HG03196 (cell line): ENCODE results near the gene GSTM3.
"Not testable (repeated sequence)": the region's sequence is repeated elsewhere in the genome, so short reads cannot be mapped to it uniquely, and the experiment has no call there.

Experiments used
- ATAC-seq: cut with Tn5 transposase; IDR thresholded peaks from one replicate; pipeline ENCODE4 v1.9.1; 2021; ENCODE audit not compliant: unreplicated experiment

GSTM3 gene

GRCh38 chr1:109762821-109763645 lies 22.2 kb upstream of the GSTM3 start:
- no peak for ATAC-seq

GRCh38 chr1:109762039-109762585 lies 21.3 kb upstream of the GSTM3 start:
- ATAC-seq, result no peak

- no peak for ATAC-seq
Measured at GRCh38 chr1:109761227-109762038, 20.6 kb upstream of the GSTM3 start.

- ATAC-seq, result no peak
Measured at GRCh38 chr1:109760581-109761226, 19.9 kb upstream of the GSTM3 start.

GRCh38 chr1:109759513-109760334 lies 18.9 kb upstream of the GSTM3 start:
- no peak for ATAC-seq

- ATAC-seq, result no peak
Measured at GRCh38 chr1:109757936-109758786, 17.3 kb upstream of the GSTM3 start.

GRCh38 chr1:109756848-109757521 lies 16.1 kb upstream of the GSTM3 start:
- no peak for ATAC-seq

- ATAC-seq, result not testable (repeated sequence)
Measured at GRCh38 chr1:109756325-109756724, 15.5 kb upstream of the GSTM3 start.

GRCh38 chr1:109754738-109755137 lies 13.9 kb upstream of the GSTM3 start:
- ATAC-seq, result no peak

GRCh38 chr1:109751531-109752260 lies 10.9 kb upstream of the GSTM3 start:
- no peak for ATAC-seq

- no peak for ATAC-seq
Measured at GRCh38 chr1:109750920-109751319, 10.1 kb upstream of the GSTM3 start.

GRCh38 chr1:109750241-109750882 lies 9.5 kb upstream of the GSTM3 start:
- no peak for ATAC-seq

GRCh38 chr1:109749221-109749620 lies 8.4 kb upstream of the GSTM3 start:
- ATAC-seq, result no peak

- ATAC-seq, result not testable (repeated sequence)
Measured at GRCh38 chr1:109748311-109748710, 7.5 kb upstream of the GSTM3 start.

- peak; percentile 89 for ATAC-seq
Measured at GRCh38 chr1:109739738-109740614, 862 bp downstream of the GSTM3 start.

GRCh38 chr1:109733236-109733870 lies 7.5 kb downstream of the GSTM3 start:
- ATAC-seq, result no peak
